Fibroblast of skin of scalp (primary cell): Measurements from ENCODE around the gene CCER1.

Experiments
- DNase-seq: peaks from one replicate; pipeline ENCODE4 v3.0.0-alpha.2; 2013

Gene CCER1

GRCh38 chr12:90964616-90965015, 9.6 kb upstream of the CCER1 start:
- DNase-seq, result no peak

GRCh38 chr12:90963946-90964345, 9.0 kb upstream of the CCER1 start:
- DNase-seq, result no peak

GRCh38 chr12:90961154-90961553, 6.2 kb upstream of the CCER1 start:
- DNase-seq, result no peak

- DNase-seq, result peak; percentile 66
These were observed 4.7 kb upstream of the CCER1 start for GRCh38 chr12:90959538-90960139.

- DNase-seq, result peak; percentile 31
These were observed 4.1 kb upstream of the CCER1 start for GRCh38 chr12:90959032-90959431.

GRCh38 chr12:90958347-90958746, 3.4 kb upstream of the CCER1 start:
- no peak for DNase-seq

- no peak for DNase-seq
These were observed 548 bp downstream of the CCER1 start for GRCh38 chr12:90954428-90954827.

GRCh38 chr12:90953956-90954421, 987 bp downstream of the CCER1 start:
- DNase-seq, result no peak

GRCh38 chr12:90951432-90952105, 3.4 kb downstream of the CCER1 start:
- DNase-seq, result no peak

GRCh38 chr12:90947869-90948268, 7.1 kb downstream of the CCER1 start:
- no peak for DNase-seq

- DNase-seq, result peak; percentile 52
These were observed 9.8 kb downstream of the CCER1 start for GRCh38 chr12:90945070-90945649.

GRCh38 chr12:90943255-90943654, 11.7 kb downstream of the CCER1 start:
- DNase-seq, result no peak

GRCh38 chr12:90940872-90941499, 14.0 kb downstream of the CCER1 start:
- DNase-seq, result peak; percentile 82

- DNase-seq, result peak; percentile 23
These were observed 15.6 kb downstream of the CCER1 start for GRCh38 chr12:90939382-90939781.

- DNase-seq, result peak; percentile 68
These were observed 16.5 kb downstream of the CCER1 start for GRCh38 chr12:90938451-90938850.

- DNase-seq, result no peak
These were observed 17.3 kb downstream of the CCER1 start for GRCh38 chr12:90937651-90938050.

- DNase-seq, result peak; percentile 11
These were observed 18.6 kb downstream of the CCER1 start for GRCh38 chr12:90936230-90937005.

- no peak for DNase-seq
These were observed 29.4 kb downstream of the CCER1 start for GRCh38 chr12:90925562-90925961.

- DNase-seq, result no peak
These were observed 30.6 kb downstream of the CCER1 start for GRCh38 chr12:90924406-90924805.

GRCh38 chr12:90922145-90922627, 32.8 kb downstream of the CCER1 start:
- DNase-seq, result peak; percentile 85

- peak; percentile 58 for DNase-seq
These were observed 33.4 kb downstream of the CCER1 start for GRCh38 chr12:90921536-90921935.

- no peak for DNase-seq
These were observed 34.8 kb downstream of the CCER1 start for GRCh38 chr12:90920222-90920621.

- DNase-seq, result no peak
These were observed 37.5 kb downstream of the CCER1 start for GRCh38 chr12:90917431-90917830.
